MM.1S (cell line): Measurements from ENCODE around the gene SLC11A2.
A peak's percentile ranks its signal among the peaks of the same experiment; 100 is the strongest.

Source experiments
- DNase-seq: peaks from one replicate; pipeline ENCODE4 v3.0.0-alpha.2; 2015
- H2AFZ ChIP-seq: fragments of 300-600 bp; sonication (generic); 2 replicates; pipeline ENCODE4 v1.6.0; 2016; ENCODE audit warnings: antibody characterized with exemption, low read length
- H3F3A ChIP-seq: fragments of 300-600 bp; sonication (generic); 2 replicates; pipeline ENCODE4 v1.6.1; 2016; ENCODE audit warnings: mild to moderate bottlenecking, antibody characterized with exemption, low read length, moderate library complexity, mixed read lengths; ENCODE audit not compliant: insufficient read depth
- H3K27ac ChIP-seq: fragments of 300-600 bp; sonication (generic); 2 replicates; pipeline ENCODE4 v1.5.1; 2016; ENCODE audit warnings: mild to moderate bottlenecking, low read length
- H3K27me3 ChIP-seq: fragments of 300-600 bp; sonication (generic); replicated peaks from 2 replicates; pipeline ENCODE4 v1.6.0; 2016; ENCODE audit warnings: low read length; ENCODE audit not compliant: insufficient read depth
- H3K36me3 ChIP-seq: fragments of 300-600 bp; sonication (generic); replicated peaks from 2 replicates; pipeline ENCODE4 v1.6.1; 2016; ENCODE audit warnings: mild to moderate bottlenecking, low read length, mixed read lengths; ENCODE audit not compliant: insufficient read depth
- H3K4me1 ChIP-seq: fragments of 300-600 bp; sonication (generic); 2 replicates; pipeline ENCODE4 v1.6.1; 2016; ENCODE audit warnings: low read length, mixed read lengths
- H3K4me2 ChIP-seq: fragments of 300-600 bp; sonication (generic); 2 replicates; pipeline ENCODE4 v1.6.0; 2016; ENCODE audit warnings: low read depth, low read length
- H3K4me3 ChIP-seq: fragments of 300-600 bp; sonication (generic); 2 replicates; pipeline ENCODE4 v1.5.1; 2016; ENCODE audit warnings: low read length, mixed read lengths
- H3K79me2 ChIP-seq: fragments of 300-600 bp; sonication (generic); 2 replicates; pipeline ENCODE4 v1.6.1; 2016; ENCODE audit warnings: mixed run types, low read length, mixed read lengths
- H3K9ac ChIP-seq: fragments of 300-600 bp; sonication (generic); 2 replicates; pipeline ENCODE4 v1.6.1; 2016; ENCODE audit warnings: low read length, mixed read lengths
- H3K9me2 ChIP-seq: fragments of 300-600 bp; sonication (generic); replicated peaks from 2 replicates; pipeline ENCODE4 v1.6.1; 2016; ENCODE audit warnings: mild to moderate bottlenecking, low read length, mixed read lengths; ENCODE audit not compliant: insufficient read depth
- H3K9me3 ChIP-seq: fragments of 300-600 bp; sonication (generic); replicated peaks from 2 replicates; pipeline ENCODE4 v1.6.1; 2016; ENCODE audit warnings: mild to moderate bottlenecking, low read length, mixed read lengths; ENCODE audit not compliant: insufficient read depth
- H4K20me1 ChIP-seq: fragments of 300-600 bp; sonication (generic); 2 replicates; pipeline ENCODE4 v1.6.1; 2016; ENCODE audit warnings: mild to moderate bottlenecking, low read length, moderate library complexity, mixed read lengths; ENCODE audit not compliant: insufficient read depth
- EZH2 ChIP-seq: fragments of 300-600 bp; sonication (generic); optimal IDR thresholded peaks from 2 replicates; pipeline ENCODE3; 2017; ENCODE audit warnings: low read depth, mild to moderate bottlenecking, antibody characterized with exemption, low read length, mixed read lengths
- EZH2phosphoT487 ChIP-seq: fragments of 300-600 bp; sonication (generic); IDR thresholded peaks from 2 replicates; pipeline ENCODE4 v1.6.1; 2018; ENCODE audit warnings: antibody characterized with exemption, low read length
- TF ChIP-seq, protein P1 (sequence below): fragments of 300-600 bp; sonication (generic); IDR thresholded peaks from 2 replicates; pipeline ENCODE4 v1.5.1; 2016; ENCODE audit warnings: antibody characterized with exemption, low read length, mixed read lengths

The SLC11A2 gene

DNA sequence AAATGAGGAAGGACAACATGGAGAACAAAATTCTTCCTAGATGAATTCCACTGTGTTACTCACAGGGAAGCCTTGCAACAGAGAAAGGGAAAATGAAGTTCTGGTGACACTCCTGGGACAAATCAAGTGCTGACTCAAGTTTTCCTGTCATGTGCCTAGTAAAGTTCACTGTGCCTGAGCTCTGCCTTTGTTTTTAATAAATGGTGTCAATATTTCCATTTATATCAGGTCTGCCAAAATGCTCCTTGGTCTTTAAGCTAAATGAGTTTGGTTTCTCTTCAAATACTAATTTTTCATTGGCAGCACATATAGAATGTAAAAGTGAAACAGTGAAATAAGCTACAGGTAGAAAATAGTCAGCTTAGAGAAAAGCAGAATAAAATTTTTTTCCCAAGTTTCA, 40.9 kb downstream of the SLC11A2 start:
- Histone ChIP-seq H3K36me3 (no peaks in the 10 kb centered on the region), H3K9me3 (no peaks in the 10 kb centered on the region), H3K4me2 (peak overlapping the region; percentile 59; the same call in 1 of the 2 replicates), H2AFZ (no peak overlapping the region), H4K20me1 (no peaks in the 10 kb centered on the region), H3F3A (peaks cover 11% of the 10 kb centered on the region), H3K9ac (no peak overlapping the region), H3K9me2 (no peaks in the 10 kb centered on the region), H3K27me3 (no peaks in the 10 kb centered on the region), H3K79me2 (no peaks in the 10 kb centered on the region), H3K4me1 (peaks cover 30% of the 10 kb centered on the region), H3K4me3 (0 out of 2 replicates have a peak overlapping the region, but pooled peaks have one; percentile 0), H3K27ac (peak overlapping the region; percentile 1; the same call in 1 of the 2 replicates)
- TF ChIP-seq, protein P1, sequence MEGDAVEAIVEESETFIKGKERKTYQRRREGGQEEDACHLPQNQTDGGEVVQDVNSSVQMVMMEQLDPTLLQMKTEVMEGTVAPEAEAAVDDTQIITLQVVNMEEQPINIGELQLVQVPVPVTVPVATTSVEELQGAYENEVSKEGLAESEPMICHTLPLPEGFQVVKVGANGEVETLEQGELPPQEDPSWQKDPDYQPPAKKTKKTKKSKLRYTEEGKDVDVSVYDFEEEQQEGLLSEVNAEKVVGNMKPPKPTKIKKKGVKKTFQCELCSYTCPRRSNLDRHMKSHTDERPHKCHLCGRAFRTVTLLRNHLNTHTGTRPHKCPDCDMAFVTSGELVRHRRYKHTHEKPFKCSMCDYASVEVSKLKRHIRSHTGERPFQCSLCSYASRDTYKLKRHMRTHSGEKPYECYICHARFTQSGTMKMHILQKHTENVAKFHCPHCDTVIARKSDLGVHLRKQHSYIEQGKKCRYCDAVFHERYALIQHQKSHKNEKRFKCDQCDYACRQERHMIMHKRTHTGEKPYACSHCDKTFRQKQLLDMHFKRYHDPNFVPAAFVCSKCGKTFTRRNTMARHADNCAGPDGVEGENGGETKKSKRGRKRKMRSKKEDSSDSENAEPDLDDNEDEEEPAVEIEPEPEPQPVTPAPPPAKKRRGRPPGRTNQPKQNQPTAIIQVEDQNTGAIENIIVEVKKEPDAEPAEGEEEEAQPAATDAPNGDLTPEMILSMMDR: no peak
- TF ChIP-seq EZH2 (no peak), EZH2phosphoT487 (no peak)
- peak; percentile 41 for DNase-seq

DNA sequence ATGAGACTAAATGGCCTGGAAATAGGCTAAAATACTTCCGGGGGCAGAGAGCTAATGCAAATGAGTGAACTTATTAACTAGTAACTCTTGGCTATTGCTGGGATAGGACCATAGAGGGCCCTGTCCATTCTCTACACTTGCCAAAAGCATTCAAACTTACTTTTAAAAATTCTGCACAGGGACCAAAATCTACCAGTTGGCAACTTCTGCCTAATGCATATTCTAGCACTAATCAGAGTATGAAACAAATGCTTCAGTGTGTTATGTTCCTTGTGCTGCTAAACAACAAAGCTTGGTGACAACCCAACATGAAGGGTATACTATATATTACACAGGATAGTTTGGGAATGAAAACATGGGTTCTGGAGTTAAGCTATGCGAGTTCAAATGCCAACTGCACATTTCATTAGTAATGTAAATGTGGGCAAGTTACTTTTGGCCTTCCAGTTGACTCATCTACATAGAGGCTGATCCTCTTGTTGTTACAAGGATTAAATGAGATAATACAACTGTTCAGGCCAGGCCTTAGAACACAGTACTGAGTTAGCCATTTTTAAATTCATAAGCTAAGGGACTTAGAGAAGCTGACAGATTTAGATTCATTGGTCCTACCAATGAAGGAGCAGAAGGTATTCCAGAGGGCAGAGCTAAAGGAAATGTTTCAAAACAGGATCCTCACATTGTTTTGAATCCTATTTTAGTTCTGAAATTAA, 41.4 kb downstream of the SLC11A2 start:
- Histone ChIP-seq H3K4me3 (no peak overlapping the region), H3K9ac (no peak overlapping the region), H3F3A (peaks cover 17% of the 10 kb centered on the region), H4K20me1 (no peaks in the 10 kb centered on the region), H3K27ac (no peak overlapping the region), H3K4me2 (peak overlapping the region; percentile 59; the same call in 1 of the 2 replicates), H3K36me3 (no peaks in the 10 kb centered on the region), H3K79me2 (no peaks in the 10 kb centered on the region), H2AFZ (no peak overlapping the region), H3K9me3 (no peaks in the 10 kb centered on the region), H3K27me3 (no peaks in the 10 kb centered on the region), H3K9me2 (no peaks in the 10 kb centered on the region), H3K4me1 (peaks cover 33% of the 10 kb centered on the region)
- TF ChIP-seq EZH2: no peak
- no peak for TF ChIP-seq EZH2phosphoT487
- TF ChIP-seq, protein P1: no peak
- DNase-seq: no peak

DNA sequence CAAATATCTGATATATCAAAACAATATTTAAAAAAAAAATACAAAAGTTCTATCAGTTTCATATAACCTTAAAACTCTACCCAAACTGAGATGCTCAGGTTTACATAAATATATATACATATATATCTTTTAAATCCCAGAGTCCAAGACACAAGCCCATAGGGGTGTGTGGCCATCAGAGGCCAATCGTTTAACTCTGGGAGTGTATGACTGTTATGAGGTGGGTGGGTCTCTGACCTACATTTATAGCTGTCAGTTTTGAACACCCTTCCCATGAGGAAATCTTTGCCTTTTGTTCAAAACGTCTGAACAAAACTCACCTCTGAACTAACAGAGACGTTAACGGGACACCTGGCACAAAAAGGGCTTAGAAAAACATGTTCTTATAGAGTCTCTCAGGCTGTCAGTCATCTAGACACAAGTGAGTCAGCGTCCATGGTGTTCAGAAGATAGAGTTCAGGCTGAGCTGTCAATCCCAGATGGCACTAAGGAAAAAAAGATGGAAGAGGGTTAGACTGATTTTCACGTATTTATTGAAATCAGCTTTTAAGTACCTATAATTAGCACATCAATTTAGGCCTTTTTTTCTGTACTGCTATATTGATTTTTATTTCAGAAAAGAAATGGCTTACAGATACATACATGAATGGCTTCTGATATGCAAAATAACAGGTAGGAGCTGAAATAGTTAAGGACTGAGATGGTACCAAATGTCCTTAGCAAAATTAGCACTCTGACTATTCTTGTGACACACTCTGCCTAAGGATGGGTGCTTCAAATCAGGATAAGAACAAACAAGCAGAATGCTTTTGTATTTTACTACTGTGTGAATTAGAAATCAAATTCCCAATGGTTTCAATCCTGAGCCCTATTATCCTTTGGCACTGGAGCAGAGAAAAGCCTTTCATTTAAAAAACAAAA, 44.6 kb downstream of the SLC11A2 start:
- H3K79me2 ChIP-seq: no peaks in the 10 kb centered on the region
- H3F3A ChIP-seq: peaks cover 26% of the 10 kb centered on the region
- no peaks in the 10 kb centered on the region for H3K9me2 ChIP-seq
- no peak overlapping the region for H3K27ac ChIP-seq
- H2AFZ ChIP-seq: no peak overlapping the region
- no peaks in the 10 kb centered on the region for H3K9me3 ChIP-seq
- H3K4me2 ChIP-seq: no peak overlapping the region
- no peaks in the 10 kb centered on the region for H4K20me1 ChIP-seq
- no peaks in the 10 kb centered on the region for H3K27me3 ChIP-seq
- no peak for DNase-seq
- H3K9ac ChIP-seq: no peak overlapping the region
- H3K4me3 ChIP-seq: no peak overlapping the region
- TF ChIP-seq, protein P1: no peak
- no peak for TF ChIP-seq EZH2
- no peak for TF ChIP-seq EZH2phosphoT487
- H3K36me3 ChIP-seq: no peaks in the 10 kb centered on the region
- H3K4me1 ChIP-seq: peaks cover 39% of the 10 kb centered on the region
